ENCODE data around the gene ID1. TPM values are rescaled to one million over a fixed set of nuclear protein-coding genes. Genes with fewer than 3 reads are reported as not detected.
A peak's percentile ranks its signal among the peaks of the same experiment; 100 is the strongest.
"Not testable (repeated sequence)": the region's sequence is repeated elsewhere in the genome, so short reads cannot be mapped to it uniquely, and the experiment has no call there.

The ID1 gene
- total RNA-seq, 1 donor from 2014 or later: 91.5 TPM

DNA sequence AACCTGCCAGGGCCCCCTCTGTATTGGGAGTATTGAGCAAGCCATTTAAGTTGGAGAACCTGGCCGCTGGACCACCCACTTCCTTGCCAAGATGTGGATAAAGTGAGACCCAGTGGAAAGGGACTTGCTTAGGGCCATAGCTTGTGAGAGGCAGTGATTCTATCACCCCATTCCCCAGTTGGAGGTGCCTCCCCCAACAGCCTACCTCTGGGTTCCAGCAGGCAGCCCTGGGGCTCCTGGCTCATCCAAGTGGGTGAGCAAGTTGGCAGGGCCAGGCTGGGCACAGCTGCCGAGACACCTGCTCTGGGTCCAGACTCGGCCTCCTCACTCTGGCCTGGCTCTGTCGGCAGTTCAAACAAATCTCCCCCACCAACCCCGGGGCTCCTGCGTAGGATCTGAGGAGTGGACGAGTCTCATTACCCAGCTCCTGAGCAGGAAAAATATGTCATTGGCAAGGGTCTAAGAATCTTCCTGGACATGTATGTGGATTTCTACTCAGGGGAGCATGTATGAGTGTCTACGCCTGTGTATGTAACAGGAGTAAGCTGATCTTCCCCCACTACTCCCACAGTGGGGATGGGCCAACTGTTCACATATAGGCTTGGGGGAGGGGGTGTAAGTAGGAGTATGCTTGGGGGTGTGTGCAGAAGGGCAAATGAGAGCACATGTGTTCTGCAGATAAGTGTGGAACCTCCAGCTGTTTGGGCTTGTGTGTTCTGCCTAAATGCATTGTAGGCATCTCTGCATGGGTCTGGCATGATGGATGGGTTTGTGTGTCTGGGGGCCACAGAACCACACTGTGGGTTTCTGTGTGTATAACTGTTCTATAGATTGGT lies 1.9 kb downstream of the ID1 start:
- intact Hi-C loops (cut with micrococcal nuclease): no loop called here

DNA sequence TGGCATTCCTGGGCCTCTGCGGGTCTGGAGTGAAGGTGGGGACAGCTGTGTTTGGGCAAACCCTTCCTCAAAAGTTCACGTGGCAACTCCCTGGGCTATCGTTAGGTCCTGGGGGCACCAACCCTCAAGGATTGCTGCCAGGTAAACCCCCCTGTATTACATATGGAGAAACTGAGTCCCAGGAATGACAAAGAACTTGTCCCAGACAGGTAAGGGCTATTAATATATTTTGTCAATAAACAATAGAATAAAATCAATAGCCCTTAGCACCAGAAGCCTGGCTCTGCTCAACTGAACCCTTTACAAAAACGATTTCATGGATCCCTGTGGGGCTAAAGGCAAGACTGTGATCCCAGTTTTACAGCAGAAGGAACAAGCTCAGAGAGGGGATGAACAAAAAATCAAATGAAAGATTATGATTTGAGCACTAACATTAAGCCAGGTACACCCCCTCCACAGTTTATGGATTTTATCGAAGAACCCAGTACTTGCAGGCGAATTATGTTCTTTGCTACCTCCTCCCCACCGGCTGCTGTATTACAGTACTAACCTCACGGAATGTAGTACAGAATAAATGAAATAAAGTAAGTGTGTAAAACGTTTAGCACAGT lies 2.7 kb downstream of the ID1 start:
- Histone ChIP-seq H3K27me3 (ENCODE audit: low read depth) (peaks cover 4% of the 10 kb centered on the region), H3K36me3 (no peaks in the 10 kb centered on the region), H3K4me1 (peaks cover 82% of the 10 kb centered on the region), H3K27ac (replicated peaks) (peak overlapping the region; percentile 93), H3K9me3 (replicated peaks) (no peaks in the 10 kb centered on the region), H3K4me3 (peak overlapping the region; percentile 78)
- TF ChIP-seq, protein P1, sequence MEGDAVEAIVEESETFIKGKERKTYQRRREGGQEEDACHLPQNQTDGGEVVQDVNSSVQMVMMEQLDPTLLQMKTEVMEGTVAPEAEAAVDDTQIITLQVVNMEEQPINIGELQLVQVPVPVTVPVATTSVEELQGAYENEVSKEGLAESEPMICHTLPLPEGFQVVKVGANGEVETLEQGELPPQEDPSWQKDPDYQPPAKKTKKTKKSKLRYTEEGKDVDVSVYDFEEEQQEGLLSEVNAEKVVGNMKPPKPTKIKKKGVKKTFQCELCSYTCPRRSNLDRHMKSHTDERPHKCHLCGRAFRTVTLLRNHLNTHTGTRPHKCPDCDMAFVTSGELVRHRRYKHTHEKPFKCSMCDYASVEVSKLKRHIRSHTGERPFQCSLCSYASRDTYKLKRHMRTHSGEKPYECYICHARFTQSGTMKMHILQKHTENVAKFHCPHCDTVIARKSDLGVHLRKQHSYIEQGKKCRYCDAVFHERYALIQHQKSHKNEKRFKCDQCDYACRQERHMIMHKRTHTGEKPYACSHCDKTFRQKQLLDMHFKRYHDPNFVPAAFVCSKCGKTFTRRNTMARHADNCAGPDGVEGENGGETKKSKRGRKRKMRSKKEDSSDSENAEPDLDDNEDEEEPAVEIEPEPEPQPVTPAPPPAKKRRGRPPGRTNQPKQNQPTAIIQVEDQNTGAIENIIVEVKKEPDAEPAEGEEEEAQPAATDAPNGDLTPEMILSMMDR (IDR thresholded peaks at IDR 0.05; ENCODE audit: borderline replicate concordance): no peak
- intact Hi-C loops (cut with micrococcal nuclease): no loop called here
- DNase-seq: no peak

More for the DNA sequence above, 1.9 kb downstream of the ID1 start:
- no peaks in the 10 kb centered on the region for H3K36me3 ChIP-seq
- TF ChIP-seq, protein P1 (IDR thresholded peaks at IDR 0.05; ENCODE audit: borderline replicate concordance): no peak
- H3K27me3 ChIP-seq (ENCODE audit: low read depth): peaks cover 4% of the 10 kb centered on the region
- DNase-seq: no peak
- peak overlapping the region; percentile 93 for H3K27ac ChIP-seq (replicated peaks)
- peak overlapping the region; percentile 78 for H3K4me3 ChIP-seq
- no peaks in the 10 kb centered on the region for H3K9me3 ChIP-seq (replicated peaks)
- H3K4me1 ChIP-seq: peaks cover 75% of the 10 kb centered on the region

DNA sequence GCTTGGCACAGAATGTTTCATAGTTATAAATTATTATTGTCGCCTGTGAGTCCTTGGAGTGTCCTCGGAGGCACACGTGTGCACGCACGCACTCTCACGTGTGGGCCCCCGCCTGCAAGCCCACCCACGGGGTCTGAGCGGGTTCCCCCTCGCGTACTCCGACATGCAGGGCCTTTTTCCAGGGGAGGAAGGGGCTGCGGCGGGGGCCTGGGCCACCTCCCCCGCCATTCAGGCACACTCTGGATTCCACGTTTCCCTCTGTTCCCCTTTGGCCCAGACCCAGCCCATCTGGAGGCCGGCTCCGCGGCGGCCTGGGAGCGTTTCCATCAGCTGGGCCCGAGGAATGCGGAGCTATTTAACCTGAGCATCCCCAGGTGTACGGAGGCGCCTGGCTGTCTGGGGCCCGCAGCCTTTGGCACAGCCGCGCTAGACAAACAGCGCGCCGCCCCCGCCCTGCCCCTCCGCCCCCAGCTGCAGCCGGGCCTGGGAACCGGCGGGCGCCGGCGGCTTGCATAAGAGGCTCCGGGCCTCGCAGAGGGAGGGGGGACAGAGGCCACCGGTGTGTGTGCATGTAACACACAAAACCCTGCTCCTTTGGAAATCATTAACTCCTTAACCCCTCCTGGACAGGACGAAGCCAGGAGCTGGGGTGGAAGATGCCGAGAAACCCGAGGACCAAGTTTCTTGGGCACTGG lies 3.3 kb downstream of the ID1 start:
- intact Hi-C loops (cut with micrococcal nuclease): no loop called here
- Histone ChIP-seq H3K27me3 (ENCODE audit: low read depth) (peaks cover 4% of the 10 kb centered on the region), H3K36me3 (no peaks in the 10 kb centered on the region), H3K4me3 (peak overlapping the region; percentile 78), H3K4me1 (peaks cover 82% of the 10 kb centered on the region), H3K9me3 (replicated peaks) (no peaks in the 10 kb centered on the region), H3K27ac (replicated peaks) (peak overlapping the region; percentile 93)
- TF ChIP-seq, protein P1 (IDR thresholded peaks at IDR 0.05; ENCODE audit: borderline replicate concordance): no peak
- DNase-seq: peak; percentile 80

DNA sequence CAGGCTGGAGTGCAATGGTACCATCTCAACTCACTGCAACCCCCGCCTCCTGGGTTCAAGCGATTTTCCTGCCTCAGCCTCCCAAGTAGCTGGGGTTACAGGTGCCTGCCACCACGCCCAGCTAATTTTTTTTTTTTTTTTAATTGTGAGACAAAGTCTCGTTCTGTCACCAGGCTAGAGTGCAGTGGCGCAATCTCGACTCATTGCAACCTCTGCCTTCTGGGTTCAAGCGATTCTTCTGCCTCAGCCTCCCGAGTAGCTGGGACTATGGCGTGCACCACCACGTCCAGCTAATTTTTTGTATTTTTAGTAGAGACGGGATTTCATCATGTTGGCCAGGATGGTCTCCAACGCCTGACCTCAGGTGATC lies 7.2 kb downstream of the ID1 start:
- H3K9me3 ChIP-seq (replicated peaks); H3K36me3 ChIP-seq; DNase-seq; H3K4me3 ChIP-seq; H3K27me3 ChIP-seq (ENCODE audit: low read depth): not testable (repeated sequence)
- peak overlapping the region; percentile 93 for H3K27ac ChIP-seq (replicated peaks)
- H3K4me1 ChIP-seq: peaks cover 46% of the 10 kb centered on the region
- intact Hi-C loops (cut with micrococcal nuclease): loop anchor here (2.0 kb wide), 1 partner anchor 49 kb away; no protein-coding TSS in a partner anchor

DNA sequence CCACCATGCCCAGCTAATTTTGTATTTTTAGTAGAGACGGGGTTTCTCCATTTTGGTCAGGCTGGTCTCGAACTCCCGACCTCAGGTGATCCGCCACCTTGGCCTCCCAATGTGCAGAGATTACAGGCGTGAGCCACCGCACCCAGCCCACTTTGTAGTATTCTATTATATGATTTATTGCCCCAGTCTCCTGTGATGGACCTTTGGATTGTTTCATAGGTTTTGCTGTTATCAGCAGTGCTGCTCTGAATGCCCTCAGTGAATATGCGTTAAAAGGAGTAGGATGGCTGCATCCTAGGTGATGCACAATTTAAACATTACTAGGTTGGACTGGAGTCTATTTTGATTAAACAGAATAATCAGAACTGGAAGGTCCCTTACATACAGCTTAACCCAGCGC lies 10.3 kb downstream of the ID1 start:
- intact Hi-C loops (cut with micrococcal nuclease): no loop called here
- no peaks in the 10 kb centered on the region for H3K36me3 ChIP-seq
- TF ChIP-seq, protein P1 (IDR thresholded peaks at IDR 0.05; ENCODE audit: borderline replicate concordance): no peak
- H3K27me3 ChIP-seq (ENCODE audit: low read depth): no peaks in the 10 kb centered on the region
- H3K4me3 ChIP-seq: no peak overlapping the region
- H3K9me3 ChIP-seq (replicated peaks): no peaks in the 10 kb centered on the region
- H3K4me1 ChIP-seq: peaks cover 20% of the 10 kb centered on the region
- H3K27ac ChIP-seq (replicated peaks): no peak overlapping the region
- DNase-seq: no peak

All from left ventricle myocardium inferior (tissue), 1 donor.